C1 segment of cervical spinal cord (tissue), 14 donors: Measurements from ENCODE around the gene CTDSPL2.
A peak's percentile ranks its signal among the peaks of the same experiment; 100 is the strongest.
"Not testable (repeated sequence)": the region's sequence is repeated elsewhere in the genome, so short reads cannot be mapped to it uniquely, and the experiment has no call there.

Experiments used
- DNase-seq, 14 donors: peaks; one replicate each; lab custom pipeline; 2025; lab: John Stamatoyannopoulos, UW

Gene CTDSPL2

GRCh38 chr15:44537735-44538240 is 110.4 kb downstream of the CTDSPL2 start:
- DNase-seq, result peak in 1 of 14 donors; percentile 45

- DNase-seq, result no peak
Measured at GRCh38 chr15:44541282-44541958, 114.0 kb downstream of the CTDSPL2 start.

GRCh38 chr15:44542596-44542995 is 115.2 kb downstream of the CTDSPL2 start:
- DNase-seq, result no peak

- not testable (repeated sequence) for DNase-seq
Measured at GRCh38 chr15:44544745-44545144, 117.3 kb downstream of the CTDSPL2 start.

- DNase-seq, result no peak
Measured at GRCh38 chr15:44545913-44546802, 118.7 kb downstream of the CTDSPL2 start.

- DNase-seq, result not testable (repeated sequence)
Measured at GRCh38 chr15:44549152-44549551, 121.7 kb downstream of the CTDSPL2 start.

- DNase-seq, result peak in 1 of 14 donors; percentile 5
Measured at GRCh38 chr15:44550256-44550655, 122.8 kb downstream of the CTDSPL2 start.

GRCh38 chr15:44550734-44551133 is 123.3 kb downstream of the CTDSPL2 start:
- DNase-seq, result no peak

GRCh38 chr15:44554934-44555723 is 127.7 kb downstream of the CTDSPL2 start:
- no peak for DNase-seq

- not testable (repeated sequence) for DNase-seq
Measured at GRCh38 chr15:44560926-44561325, 133.5 kb downstream of the CTDSPL2 start.

- no peak for DNase-seq
Measured at GRCh38 chr15:44565387-44566154, 138.1 kb downstream of the CTDSPL2 start.

GRCh38 chr15:44566155-44566540 is 138.7 kb downstream of the CTDSPL2 start:
- no peak for DNase-seq

GRCh38 chr15:44568338-44568737 is 140.9 kb downstream of the CTDSPL2 start:
- no peak for DNase-seq

- DNase-seq, result no peak
Measured at GRCh38 chr15:44569316-44569715, 141.9 kb downstream of the CTDSPL2 start.

GRCh38 chr15:44570361-44570760 is 142.9 kb downstream of the CTDSPL2 start:
- DNase-seq, result no peak

- no peak for DNase-seq
Measured at GRCh38 chr15:44573386-44573785, 146.0 kb downstream of the CTDSPL2 start.

- no peak for DNase-seq
Measured at GRCh38 chr15:44574734-44575133, 147.3 kb downstream of the CTDSPL2 start.
